Ovary (tissue), 3 donors: ENCODE measurements around the gene CSTF2.

ENCODE experiments used
- CTCF ChIP-seq, 3 donors: fragments of 450-650 bp in 2 of 3; fragments of 200-600 bp in 1 of 3; IDR thresholded peaks; one replicate each; pipeline versions ENCODE4 v1.5.1 to v1.8.0; 2016 to 2022; ENCODE audit warnings: antibody characterized with exemption in 3 of 3, mild to moderate bottlenecking in 1 of 3
- EP300 ChIP-seq: sonication (generic); formaldehyde crosslinking; IDR thresholded peaks from one replicate; pipeline ENCODE4 v1.6.1; 2017; ENCODE audit warnings: antibody characterized with exemption
- POLR2A ChIP-seq: fragments of 450-650 bp; IDR thresholded peaks from one replicate; pipeline ENCODE4 v1.6.1; 2017; ENCODE audit warnings: antibody characterized with exemption, mild to moderate bottlenecking, moderate library complexity
- donor health status: DM: no; HTN: no; CAD: no.

- TF ChIP-seq POLR2A (no peak), CTCF (IDR thresholded peaks at IDR 0.05) (no peak), EP300 (no peak)
Measured at GRCh38 chrX:100802843-100803242, 17.3 kb upstream of the CSTF2 start.
